ENCODE results near the gene PPDPF. TPM values are rescaled to one million over a fixed set of nuclear protein-coding genes. Genes with fewer than 3 reads are reported as not detected.
A peak's percentile ranks its signal among the peaks of the same experiment; 100 is the strongest.

PPDPF gene
- total and polyA plus RNA-seq, 9 donors: 47.3 to 370 (median 186) TPM

GRCh38 chr20:63499338-63499969, 21.1 kb upstream of the PPDPF start:
- H3K27me3 ChIP-seq (ENCODE audit: control insufficient read depth, insufficient read depth, low read length): peaks cover 53% of the 10 kb centered on the region
- H3K27ac ChIP-seq (ENCODE audit: low read length): peak overlapping the region; percentile 95
- peaks cover under 1% of the 10 kb centered on the region for H3K9me3 ChIP-seq (replicated peaks; ENCODE audit: control insufficient read depth, low read depth, low read length)
- H3K36me3 ChIP-seq (ENCODE audit: control insufficient read depth, insufficient read depth, low read length): peaks cover 4% of the 10 kb centered on the region
- DNase-seq: no peak
- H3K4me3 ChIP-seq (ENCODE audit: low read length): peak overlapping the region; percentile 32
- peaks cover 66% of the 10 kb centered on the region for H3K4me1 ChIP-seq (ENCODE audit: control insufficient read depth, insufficient read depth, low read length)
- 3% methylated on average over 47 of the region's 48 CpGs for WGBS (ENCODE audit: insufficient coverage)

DNA sequence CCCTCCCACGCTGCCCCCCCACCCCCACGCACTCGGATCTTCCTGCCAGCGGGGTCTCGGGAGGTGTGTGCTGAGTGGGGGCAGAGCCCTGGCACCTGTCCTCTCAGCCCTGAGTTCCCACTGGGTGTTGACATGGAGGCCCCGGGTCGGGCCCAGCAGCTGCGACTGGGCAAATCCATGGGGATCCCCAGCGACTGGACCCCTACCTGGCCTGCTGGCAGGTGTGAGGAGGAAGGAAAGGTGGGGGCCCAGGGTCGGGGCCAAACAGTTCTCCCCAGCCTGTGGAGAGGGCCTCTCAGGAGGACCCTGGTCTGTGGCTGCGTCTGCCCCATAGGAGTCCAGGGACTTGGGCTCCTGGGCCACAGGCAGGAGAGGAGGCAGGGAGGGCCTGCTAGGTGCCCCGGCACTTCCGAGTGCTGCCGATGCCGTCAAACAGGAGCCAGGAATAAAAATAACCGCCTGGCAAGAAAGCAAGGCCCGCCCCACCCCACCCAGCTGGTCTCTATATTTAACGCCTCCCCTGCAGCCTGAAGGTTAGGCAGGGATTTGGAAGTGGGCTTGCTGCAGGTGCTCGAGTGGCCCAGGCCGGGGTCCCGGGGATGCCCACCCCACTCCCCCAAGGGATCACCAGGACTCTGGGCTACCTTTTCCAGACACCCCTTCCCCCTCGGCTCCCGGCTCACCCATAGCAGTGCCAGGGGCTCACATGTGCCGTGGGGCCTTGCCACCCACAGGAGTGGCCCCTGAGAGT, 20.2 kb upstream of the PPDPF start:
- DNase-seq: no peak
- Histone ChIP-seq H3K27ac (ENCODE audit: low read length) (peak overlapping the region; percentile 95), H3K27me3 (ENCODE audit: control insufficient read depth, insufficient read depth, low read length) (peaks cover 53% of the 10 kb centered on the region), H3K36me3 (ENCODE audit: control insufficient read depth, insufficient read depth, low read length) (no peaks in the 10 kb centered on the region), H3K4me1 (ENCODE audit: control insufficient read depth, insufficient read depth, low read length) (peaks cover 66% of the 10 kb centered on the region), H3K4me3 (ENCODE audit: low read length) (no peak overlapping the region), H3K9me3 (replicated peaks; ENCODE audit: control insufficient read depth, low read depth, low read length) (peaks cover 9% of the 10 kb centered on the region)
- 62% methylated on average over 15 of the region's 24 CpGs for WGBS (ENCODE audit: insufficient coverage)

DNA sequence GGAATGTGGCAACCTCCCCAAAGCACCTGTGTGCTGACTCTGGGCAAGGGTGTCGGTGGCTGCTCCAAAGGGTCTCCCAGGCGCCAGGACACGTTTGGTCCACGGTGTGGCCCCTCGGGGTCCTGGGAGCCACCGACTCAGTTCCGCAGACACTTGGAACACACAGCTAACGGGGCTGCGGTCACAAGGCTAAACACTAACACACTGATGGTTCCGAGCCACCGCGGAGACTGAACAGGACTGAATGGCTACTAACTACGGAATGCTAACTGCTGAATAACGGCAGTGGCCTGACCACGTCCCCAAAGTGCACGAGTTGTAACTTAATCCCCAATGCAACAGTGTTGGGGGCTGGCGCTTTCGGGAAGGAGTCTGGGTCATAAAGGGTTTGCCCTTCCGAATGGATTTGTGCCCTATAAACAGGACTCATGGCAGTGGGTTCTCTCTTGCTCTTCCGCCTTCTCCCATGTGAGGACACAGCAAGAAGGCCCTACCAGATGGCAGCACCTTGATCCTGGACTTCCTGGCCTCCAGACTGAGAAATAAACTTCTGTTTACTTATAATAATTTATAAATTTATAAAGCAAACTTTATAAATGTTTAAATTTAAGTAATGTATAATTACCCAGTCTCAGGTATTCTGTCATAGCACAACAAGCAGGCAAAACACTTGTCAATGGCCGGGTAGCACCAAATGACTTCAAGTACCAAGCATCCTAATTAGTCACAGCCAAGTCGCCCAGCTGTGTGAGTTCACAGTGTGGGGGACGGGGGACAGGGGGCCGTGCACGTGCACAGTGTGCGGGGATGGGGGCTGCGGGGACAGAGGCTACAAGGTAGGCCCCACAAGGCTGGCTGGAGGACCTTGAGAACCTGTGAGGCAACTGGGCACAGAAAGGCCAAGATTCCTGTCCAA, 19.4 kb upstream of the PPDPF start:
- Histone ChIP-seq H3K9me3 (replicated peaks; ENCODE audit: control insufficient read depth, low read depth, low read length) (peaks cover 14% of the 10 kb centered on the region), H3K36me3 (ENCODE audit: control insufficient read depth, insufficient read depth, low read length) (no peaks in the 10 kb centered on the region), H3K27me3 (ENCODE audit: control insufficient read depth, insufficient read depth, low read length) (peaks cover 50% of the 10 kb centered on the region), H3K4me3 (ENCODE audit: low read length) (no peak overlapping the region), H3K27ac (ENCODE audit: low read length) (peak overlapping the region; percentile 90), H3K4me1 (ENCODE audit: control insufficient read depth, insufficient read depth, low read length) (peaks cover 61% of the 10 kb centered on the region)
- 69% methylated on average over 25 of the region's 27 CpGs for WGBS (ENCODE audit: insufficient coverage)
- no peak for DNase-seq

DNA sequence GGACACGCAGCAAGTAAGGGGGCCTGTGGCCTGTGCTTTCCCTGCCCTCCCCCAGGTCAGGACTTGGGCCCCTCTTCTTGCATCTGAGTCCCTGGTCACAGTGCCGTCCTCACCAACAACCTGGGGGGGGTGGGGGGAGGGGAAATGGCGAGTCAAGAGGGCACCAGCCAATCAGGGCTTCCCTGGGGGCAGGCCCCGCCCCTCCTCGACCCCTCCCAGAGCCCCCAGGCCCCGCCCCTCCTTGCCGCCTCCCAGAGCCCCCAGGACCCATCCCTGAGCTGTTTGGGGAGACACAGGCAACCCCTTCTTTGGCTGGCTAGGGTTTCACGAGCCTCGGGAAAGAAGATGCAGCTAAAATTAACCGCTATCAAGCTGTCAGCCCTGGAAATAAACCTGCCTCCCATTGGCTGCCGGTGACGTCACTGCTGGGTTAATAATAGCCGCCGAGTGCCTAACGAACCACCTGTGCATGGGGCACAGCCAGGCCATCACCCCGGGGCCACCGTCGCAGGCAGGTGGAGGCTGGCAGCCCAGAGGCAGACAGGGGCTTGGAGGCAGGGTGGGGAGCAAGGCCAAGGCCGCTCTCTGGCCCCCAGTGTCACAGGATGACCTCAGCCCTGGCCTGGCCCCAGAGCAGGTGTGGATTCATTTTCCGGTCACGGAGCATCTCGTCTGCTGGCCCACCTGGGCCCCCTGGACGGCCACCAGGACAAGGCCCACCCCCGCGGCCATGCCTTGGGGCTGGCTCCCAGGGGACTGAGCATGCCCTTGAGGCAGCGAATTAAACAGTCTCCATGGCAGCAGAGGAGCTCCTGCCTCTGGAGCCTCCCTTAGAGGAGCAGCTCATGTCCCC, 18.5 kb upstream of the PPDPF start:
- peaks cover 42% of the 10 kb centered on the region for H3K27me3 ChIP-seq (ENCODE audit: control insufficient read depth, insufficient read depth, low read length)
- H3K9me3 ChIP-seq (replicated peaks; ENCODE audit: control insufficient read depth, low read depth, low read length): peaks cover 15% of the 10 kb centered on the region
- no peaks in the 10 kb centered on the region for H3K36me3 ChIP-seq (ENCODE audit: control insufficient read depth, insufficient read depth, low read length)
- peak overlapping the region; percentile 90 for H3K27ac ChIP-seq (ENCODE audit: low read length)
- WGBS (ENCODE audit: insufficient coverage): 13% methylated on average over 21 of the region's 26 CpGs
- H3K4me3 ChIP-seq (ENCODE audit: low read length): no peak overlapping the region
- peaks cover 52% of the 10 kb centered on the region for H3K4me1 ChIP-seq (ENCODE audit: control insufficient read depth, insufficient read depth, low read length)
- DNase-seq: peak; percentile 82

GRCh38 chr20:63502671-63503172, 17.8 kb upstream of the PPDPF start:
- Histone ChIP-seq H3K36me3 (ENCODE audit: control insufficient read depth, insufficient read depth, low read length) (no peaks in the 10 kb centered on the region), H3K4me3 (ENCODE audit: low read length) (no peak overlapping the region), H3K27me3 (ENCODE audit: control insufficient read depth, insufficient read depth, low read length) (peaks cover 36% of the 10 kb centered on the region), H3K9me3 (replicated peaks; ENCODE audit: control insufficient read depth, low read depth, low read length) (peaks cover 20% of the 10 kb centered on the region), H3K27ac (ENCODE audit: low read length) (peak overlapping the region; percentile 74), H3K4me1 (ENCODE audit: control insufficient read depth, insufficient read depth, low read length) (peaks cover 46% of the 10 kb centered on the region)
- 35% methylated on average over 14 of the region's 15 CpGs for WGBS (ENCODE audit: insufficient coverage)
- DNase-seq: no peak

DNA sequence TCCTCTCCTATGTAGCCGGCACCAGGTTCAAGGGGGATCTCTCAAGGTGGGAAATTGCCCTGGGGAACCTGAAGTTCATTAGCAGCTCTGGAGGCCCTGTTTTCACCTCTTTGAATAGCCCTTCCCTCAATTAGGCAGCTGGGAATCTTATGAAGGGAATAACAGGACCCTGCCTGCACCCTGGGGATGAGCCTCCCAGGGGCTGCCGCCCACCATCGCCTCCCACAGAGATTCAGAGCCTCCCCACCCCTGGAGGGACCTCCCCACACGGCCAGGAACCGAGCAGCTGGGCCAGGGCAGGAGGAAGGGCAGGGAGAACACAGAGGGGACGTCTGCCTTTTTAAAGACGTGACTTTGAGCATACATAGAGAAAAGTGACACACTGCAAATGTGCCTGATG, 17.0 kb upstream of the PPDPF start:
- no CpG with 5 or more reads among the region's 7 CpGs for WGBS (ENCODE audit: insufficient coverage)
- H3K9me3 ChIP-seq (replicated peaks; ENCODE audit: control insufficient read depth, low read depth, low read length): peaks cover 26% of the 10 kb centered on the region
- no peak overlapping the region for H3K4me3 ChIP-seq (ENCODE audit: low read length)
- H3K27ac ChIP-seq (ENCODE audit: low read length): peak overlapping the region; percentile 3
- peaks cover 29% of the 10 kb centered on the region for H3K27me3 ChIP-seq (ENCODE audit: control insufficient read depth, insufficient read depth, low read length)
- H3K4me1 ChIP-seq (ENCODE audit: control insufficient read depth, insufficient read depth, low read length): peaks cover 41% of the 10 kb centered on the region
- no peak for DNase-seq
- no peaks in the 10 kb centered on the region for H3K36me3 ChIP-seq (ENCODE audit: control insufficient read depth, insufficient read depth, low read length)

DNA sequence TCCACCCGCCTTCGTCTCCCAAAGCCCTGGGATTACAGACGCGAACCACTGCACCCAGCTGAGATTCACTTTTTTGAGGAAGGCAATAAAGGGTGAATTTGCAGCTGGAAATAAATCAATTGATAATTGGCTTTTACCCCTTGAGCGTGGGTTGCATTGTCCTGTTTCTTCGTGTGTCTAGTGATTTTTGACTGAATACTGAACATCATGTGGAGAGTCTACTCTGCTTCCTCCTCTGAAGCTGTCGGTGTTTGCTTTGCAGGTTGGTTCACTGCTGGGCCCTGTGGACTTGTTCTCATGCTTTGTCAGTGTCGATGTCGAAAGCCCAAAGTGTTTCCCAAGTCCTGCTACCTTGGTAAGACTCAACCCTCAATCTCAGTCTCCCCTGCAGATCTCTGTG, 15.9 kb upstream of the PPDPF start:
- Histone ChIP-seq H3K4me3 (ENCODE audit: low read length) (no peak overlapping the region), H3K27ac (ENCODE audit: low read length) (no peak overlapping the region), H3K4me1 (ENCODE audit: control insufficient read depth, insufficient read depth, low read length) (peaks cover 37% of the 10 kb centered on the region), H3K27me3 (ENCODE audit: control insufficient read depth, insufficient read depth, low read length) (peaks cover 23% of the 10 kb centered on the region), H3K36me3 (ENCODE audit: control insufficient read depth, insufficient read depth, low read length) (no peaks in the 10 kb centered on the region), H3K9me3 (replicated peaks; ENCODE audit: control insufficient read depth, low read depth, low read length) (peaks cover 26% of the 10 kb centered on the region)
- no peak for DNase-seq
- 53% methylated on average over 3 of the region's 9 CpGs for WGBS (ENCODE audit: insufficient coverage)

GRCh38 chr20:63505281-63505680, 15.3 kb upstream of the PPDPF start:
- Histone ChIP-seq H3K4me3 (ENCODE audit: low read length) (no peak overlapping the region), H3K4me1 (ENCODE audit: control insufficient read depth, insufficient read depth, low read length) (peaks cover 30% of the 10 kb centered on the region), H3K27me3 (ENCODE audit: control insufficient read depth, insufficient read depth, low read length) (peaks cover 17% of the 10 kb centered on the region), H3K9me3 (replicated peaks; ENCODE audit: control insufficient read depth, low read depth, low read length) (peaks cover 26% of the 10 kb centered on the region), H3K27ac (ENCODE audit: low read length) (no peak overlapping the region), H3K36me3 (ENCODE audit: control insufficient read depth, insufficient read depth, low read length) (no peaks in the 10 kb centered on the region)
- DNase-seq: no peak
- 82% methylated on average over 7 of the region's 8 CpGs for WGBS (ENCODE audit: insufficient coverage)

DNA sequence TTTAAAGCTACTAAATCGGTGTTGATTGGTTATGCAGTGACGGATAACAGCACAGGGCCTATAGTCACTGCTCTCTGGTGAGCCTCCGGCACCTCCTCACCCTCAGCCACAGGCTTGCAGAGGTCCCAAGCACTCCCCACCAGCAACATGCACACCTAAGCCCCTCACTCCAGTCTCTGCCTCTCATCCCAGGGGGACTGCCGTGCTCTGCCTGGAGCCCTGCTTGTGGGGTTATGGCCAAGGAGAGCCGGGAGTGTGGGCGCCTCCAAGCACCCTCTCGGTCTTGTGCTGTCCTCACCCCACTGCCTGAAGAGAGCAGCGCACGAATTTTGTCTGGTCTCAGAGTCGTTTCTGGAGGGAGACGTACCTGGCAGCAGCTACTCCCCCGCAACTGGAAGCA, 14.8 kb upstream of the PPDPF start:
- peaks cover 26% of the 10 kb centered on the region for H3K9me3 ChIP-seq (replicated peaks; ENCODE audit: control insufficient read depth, low read depth, low read length)
- H3K4me1 ChIP-seq (ENCODE audit: control insufficient read depth, insufficient read depth, low read length): peaks cover 27% of the 10 kb centered on the region
- no peaks in the 10 kb centered on the region for H3K36me3 ChIP-seq (ENCODE audit: control insufficient read depth, insufficient read depth, low read length)
- no peak overlapping the region for H3K4me3 ChIP-seq (ENCODE audit: low read length)
- 88% methylated on average over 6 of the region's 12 CpGs for WGBS (ENCODE audit: insufficient coverage)
- H3K27me3 ChIP-seq (ENCODE audit: control insufficient read depth, insufficient read depth, low read length): peaks cover 16% of the 10 kb centered on the region
- H3K27ac ChIP-seq (ENCODE audit: low read length): no peak overlapping the region
- no peak for DNase-seq

Measured in muscle of leg (tissue), 11 donors.